ENCODE data around the gene PREB. TPM values are rescaled to one million over a fixed set of nuclear protein-coding genes. Genes with fewer than 3 reads are reported as not detected.

PREB gene
- total and polyA plus RNA-seq, 2 donors (not counting 3 experiments of a cell fraction or from before 2014, with no cell fraction given): 47.2 to 73.3 TPM

DNA sequence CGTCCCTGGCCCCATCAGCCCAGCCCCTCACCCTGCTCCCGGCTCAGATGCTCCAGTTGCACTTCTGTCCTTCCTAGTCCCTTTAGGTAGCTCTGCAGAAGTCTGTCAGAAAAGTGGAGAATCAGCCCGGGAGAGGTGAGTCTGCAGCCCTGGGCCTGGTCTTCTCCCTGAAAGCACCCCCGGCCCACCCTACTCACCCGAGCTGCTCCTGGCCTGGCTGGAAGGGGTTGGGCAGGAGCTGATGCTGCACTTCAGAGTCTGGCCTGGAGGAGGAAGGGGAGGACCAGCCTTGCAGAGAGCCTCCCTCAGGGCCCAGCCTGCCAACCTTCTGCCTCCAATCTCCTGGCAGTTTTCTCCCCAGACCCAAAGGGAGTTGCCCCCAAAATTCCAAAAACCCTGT is 32.1 kb downstream of the PREB start:
- intact Hi-C loops (cut with micrococcal nuclease) (no loop called here), dilution Hi-C loops (cut with MboI; ENCODE audit: extremely low pct_ligation_motif_present, low sequenced_read_pairs) (no loop called here)
- Histone ChIP-seq H3K27ac (ENCODE audit: insufficient read depth, low read depth, low read length) (no peak overlapping the region), H3K4me1 (ENCODE audit: control insufficient read depth, extremely low read depth, insufficient read depth, low read length) (no peaks in the 10 kb centered on the region), H4K20me1 (replicated peaks; ENCODE audit: control insufficient read depth, extremely low read depth, insufficient read depth, low read length) (no peaks in the 10 kb centered on the region), H3K9me1 (replicated peaks; ENCODE audit: control insufficient read depth, extremely low read depth, insufficient read depth, low read length) (no peaks in the 10 kb centered on the region), H3K4me2 (ENCODE audit: insufficient read depth, low read length) (no peak overlapping the region), H3K9ac (replicated peaks; ENCODE audit: extremely low read depth, insufficient read depth, low read length) (no peak overlapping the region), H3K36me3 (ENCODE audit: control insufficient read depth in 2 of 2, extremely low read depth in 1 of 2, insufficient read depth in 2 of 2, low read length in 2 of 2) (no peaks in the 10 kb centered on the region), H3K9me3 (replicated peaks; ENCODE audit: control insufficient read depth, insufficient read depth, low read length) (no peaks in the 10 kb centered on the region), H3K27me3 (ENCODE audit: control insufficient read depth in 2 of 2, insufficient read depth in 2 of 2, low read length in 2 of 2) (no peaks in the 10 kb centered on the region), H3K4me3 (replicated peaks in 1 of 3; ENCODE audit: insufficient read depth in 1 of 3, low read depth in 1 of 3, low read length in 3 of 3) (no peak overlapping the region), H2AFZ (ENCODE audit: low read depth, low read length) (no peak overlapping the region), H3K79me2 (ENCODE audit: control insufficient read depth, insufficient read depth, low read length) (no peaks in the 10 kb centered on the region)
- no peak for DNase-seq (ENCODE audit: low read depth, low spot score)
- no peak for FAIRE-seq
- TF ChIP-seq, protein P1, sequence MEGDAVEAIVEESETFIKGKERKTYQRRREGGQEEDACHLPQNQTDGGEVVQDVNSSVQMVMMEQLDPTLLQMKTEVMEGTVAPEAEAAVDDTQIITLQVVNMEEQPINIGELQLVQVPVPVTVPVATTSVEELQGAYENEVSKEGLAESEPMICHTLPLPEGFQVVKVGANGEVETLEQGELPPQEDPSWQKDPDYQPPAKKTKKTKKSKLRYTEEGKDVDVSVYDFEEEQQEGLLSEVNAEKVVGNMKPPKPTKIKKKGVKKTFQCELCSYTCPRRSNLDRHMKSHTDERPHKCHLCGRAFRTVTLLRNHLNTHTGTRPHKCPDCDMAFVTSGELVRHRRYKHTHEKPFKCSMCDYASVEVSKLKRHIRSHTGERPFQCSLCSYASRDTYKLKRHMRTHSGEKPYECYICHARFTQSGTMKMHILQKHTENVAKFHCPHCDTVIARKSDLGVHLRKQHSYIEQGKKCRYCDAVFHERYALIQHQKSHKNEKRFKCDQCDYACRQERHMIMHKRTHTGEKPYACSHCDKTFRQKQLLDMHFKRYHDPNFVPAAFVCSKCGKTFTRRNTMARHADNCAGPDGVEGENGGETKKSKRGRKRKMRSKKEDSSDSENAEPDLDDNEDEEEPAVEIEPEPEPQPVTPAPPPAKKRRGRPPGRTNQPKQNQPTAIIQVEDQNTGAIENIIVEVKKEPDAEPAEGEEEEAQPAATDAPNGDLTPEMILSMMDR (IDR thresholded peaks at IDR 0.05; ENCODE audit: extremely low read depth in 1 of 2, insufficient read depth in 1 of 2, low read depth in 1 of 2, low read length in 2 of 2): no peak
- TF ChIP-seq FOS (IDR thresholded peaks at IDR 0.05; ENCODE audit: borderline replicate concordance, insufficient read depth, low read length) (no peak), JUN (IDR thresholded peaks at IDR 0.05; ENCODE audit: borderline replicate concordance, insufficient read depth, insufficient read length, low read depth) (no peak)
- ChIA-PET POLR2A (no interaction called here), CTCF (interaction anchor here (0.7 to 8.2 kb wide), 7 partner anchors 14 to 201 kb away, joined by 3 to 152 read pairs (median 5); partner anchors contain the start of gene ABHD1)
- BruUV-seq (replicated peaks): no TSS peak

DNA sequence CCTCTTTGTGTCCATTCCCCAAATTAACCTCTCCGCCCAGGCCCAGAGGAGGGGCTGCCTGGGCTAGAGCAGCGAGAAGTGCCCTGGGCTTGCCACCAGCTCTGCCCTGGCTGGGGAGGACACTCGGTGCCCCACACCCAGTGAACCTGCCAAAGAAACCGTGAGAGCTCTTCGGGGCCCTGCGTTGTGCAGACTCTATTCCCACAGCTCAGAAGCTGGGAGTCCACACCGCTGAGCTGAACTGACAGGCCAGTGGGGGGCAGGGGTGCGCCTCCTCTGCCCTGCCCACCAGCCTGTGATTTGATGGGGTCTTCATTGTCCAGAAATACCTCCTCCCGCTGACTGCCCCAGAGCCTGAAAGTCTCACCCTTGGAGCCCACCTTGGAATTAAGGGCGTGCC is 34.4 kb downstream of the PREB start:
- intact Hi-C loops (cut with micrococcal nuclease): no loop called here
- Histone ChIP-seq H3K9me3 (replicated peaks; ENCODE audit: control insufficient read depth, insufficient read depth, low read length) (no peaks in the 10 kb centered on the region), H3K9ac (replicated peaks; ENCODE audit: extremely low read depth, insufficient read depth, low read length) (no peak overlapping the region), H3K79me2 (ENCODE audit: control insufficient read depth, insufficient read depth, low read length) (no peaks in the 10 kb centered on the region), H3K4me2 (ENCODE audit: insufficient read depth, low read length) (no peak overlapping the region), H2AFZ (ENCODE audit: low read depth, low read length) (no peak overlapping the region), H4K20me1 (replicated peaks; ENCODE audit: control insufficient read depth, extremely low read depth, insufficient read depth, low read length) (no peaks in the 10 kb centered on the region), H3K4me1 (ENCODE audit: control insufficient read depth, extremely low read depth, insufficient read depth, low read length) (no peaks in the 10 kb centered on the region), H3K4me3 (replicated peaks in 1 of 3; ENCODE audit: insufficient read depth in 1 of 3, low read depth in 1 of 3, low read length in 3 of 3) (no peak overlapping the region), H3K9me1 (replicated peaks; ENCODE audit: control insufficient read depth, extremely low read depth, insufficient read depth, low read length) (no peaks in the 10 kb centered on the region), H3K36me3 (ENCODE audit: control insufficient read depth in 2 of 2, extremely low read depth in 1 of 2, insufficient read depth in 2 of 2, low read length in 2 of 2) (no peaks in the 10 kb centered on the region), H3K27ac (ENCODE audit: insufficient read depth, low read depth, low read length) (no peak overlapping the region), H3K27me3 (ENCODE audit: control insufficient read depth in 2 of 2, insufficient read depth in 2 of 2, low read length in 2 of 2) (no peaks in the 10 kb centered on the region)
- ChIA-PET POLR2A (no interaction called here), CTCF (interaction anchor here (1.2 to 8.2 kb wide), 8 partner anchors 9 to 203 kb away, joined by 3 to 152 read pairs (median 9); partner anchors contain the start of gene PREB)
- TF ChIP-seq EZH2 (IDR thresholded peaks at IDR 0.05; ENCODE audit: borderline replicate concordance, low read depth, low read length, severe bottlenecking) (no peak), JUN (IDR thresholded peaks at IDR 0.05; ENCODE audit: borderline replicate concordance, insufficient read depth, insufficient read length, low read depth) (no peak), GATA2 (IDR thresholded peaks at IDR 0.05; ENCODE audit: insufficient read depth, insufficient read length, low read depth, low read length) (no peak)
- dilution Hi-C loops (cut with MboI; ENCODE audit: extremely low pct_ligation_motif_present, low sequenced_read_pairs): no loop called here
- FAIRE-seq: no peak
- no TSS peak for BruUV-seq (replicated peaks)
- no peak for DNase-seq (ENCODE audit: low read depth, low spot score)
